GM12878 (cell line): Measurements from ENCODE around the gene FAM193A. TPM values are rescaled to one million over a fixed set of nuclear protein-coding genes. Genes with fewer than 3 reads are reported as not detected.
A peak's percentile ranks its signal among the peaks of the same experiment; 100 is the strongest.

Experiments used
- ATF3 ChIP-seq: IDR thresholded peaks from 2 replicates; pipeline ENCODE4 v1.6.1; 2011; ENCODE audit warnings: low read depth, mild to moderate bottlenecking, low read length, moderate library complexity, borderline replicate concordance; ENCODE audit errors: extremely low read depth
- BCL11A ChIP-seq: IDR thresholded peaks from 2 replicates; pipeline ENCODE4 v1.6.1; 2011; ENCODE audit warnings: low read depth, low read length
- CHD4 ChIP-seq: fragments of 200-600 bp; sonication (generic); IDR thresholded peaks from 2 replicates; pipeline ENCODE4 v1.6.1; 2016; ENCODE audit warnings: mild to moderate bottlenecking
- EED ChIP-seq: sonication (generic); IDR thresholded peaks from 2 replicates; pipeline ENCODE4 v1.6.1; 2016; ENCODE audit warnings: antibody characterized with exemption, low read depth
- ESRRA ChIP-seq: IDR thresholded peaks from 2 replicates; pipeline ENCODE4 v1.6.1; 2012; ENCODE audit warnings: mild to moderate bottlenecking, low read length, improper control_type of control experiment
- FOS ChIP-seq: IDR thresholded peaks from 3 replicates; pipeline ENCODE4 v1.6.1; 2011; ENCODE audit warnings: borderline replicate concordance; ENCODE audit not compliant: insufficient read length; ENCODE audit errors: extremely low read depth
- FOXM1 ChIP-seq: IDR thresholded peaks from 2 replicates; pipeline ENCODE4 v1.6.1; 2012; ENCODE audit warnings: low read depth, mild to moderate bottlenecking, inconsistent platforms, low read length, moderate library complexity
- HCFC1 ChIP-seq: fragments of 150-350 bp; IDR thresholded peaks from 2 replicates; pipeline ENCODE4 v1.6.1; 2014; ENCODE audit warnings: low read length
- HDAC2 ChIP-seq: fragments of 200-600 bp; sonication (generic); IDR thresholded peaks from 2 replicates; pipeline ENCODE4 v1.6.1; 2017
- HDAC6 ChIP-seq: fragments of 200-600 bp; sonication (generic); IDR thresholded peaks from one replicate; pipeline ENCODE4 v1.8.0; 2017; ENCODE audit warnings: antibody characterized with exemption; ENCODE audit not compliant: unreplicated experiment
- LARP7 ChIP-seq: fragments of 450-650 bp; IDR thresholded peaks from 2 replicates; pipeline ENCODE4 v1.6.1; 2017; ENCODE audit warnings: mild to moderate bottlenecking
- NFIC ChIP-seq: IDR thresholded peaks from 2 replicates; pipeline ENCODE4 v1.6.1; 2012; ENCODE audit warnings: low read depth, mild to moderate bottlenecking, inconsistent platforms, low read length, moderate library complexity
- NFXL1 ChIP-seq: fragments of 450-650 bp; IDR thresholded peaks from 2 replicates; pipeline ENCODE4 v1.6.1; 2017; ENCODE audit warnings: antibody characterized with exemption, mild to moderate bottlenecking, borderline replicate concordance
- SIX5 ChIP-seq: IDR thresholded peaks from 2 replicates; pipeline ENCODE4 v1.6.1; 2011; ENCODE audit warnings: mild to moderate bottlenecking, low read depth, low read length, moderate library complexity; ENCODE audit not compliant: severe bottlenecking
- SMAD1 ChIP-seq: fragments of 450-650 bp; IDR thresholded peaks from 2 replicates; pipeline ENCODE4 v1.6.1; 2018; ENCODE audit warnings: mild to moderate bottlenecking, low read depth; ENCODE audit not compliant: partially characterized antibody
- SUPT20H ChIP-seq: IDR thresholded peaks from 2 replicates; pipeline ENCODE4 v1.6.1; 2011; ENCODE audit warnings: low read depth, mild to moderate bottlenecking, low read length, moderate library complexity, borderline replicate concordance; ENCODE audit not compliant: control insufficient read depth
- ZNF384 ChIP-seq: IDR thresholded peaks from 2 replicates; pipeline ENCODE4 v1.6.1; 2012; ENCODE audit warnings: low read depth, mild to moderate bottlenecking, low read length, improper control_type of control experiment, borderline replicate concordance
- polyA plus RNA-seq, 11 experiments: library from polyadenylated mRNA; depleted of rRNA in 4 of 11; unstranded in 6 of 11; stranded (reverse) in 5 of 11; fragments of >200 nt; fragmentation: Nextera tagmentation in 4 of 11; fragmentation: Illumina TruSeq in 1 of 11; extraction: Ambion mirVana in 4 of 11; extraction: Trizol in 1 of 11; gene quantifications; 1 replicate in 1 of 11; 2 replicates in 10 of 11; pipeline versions ENCODE4 v1.2.1 to v1.2.3, GENCODE V29; 2011 to 2016; ENCODE audit warnings: inconsistent platforms in 2 of 11, missing spikeins in 2 of 11, low read depth in 1 of 11
- total RNA-seq, 4 experiments: library from RNA; depleted of rRNA in 3 of 4; stranded (reverse); fragments of >200 nt in 3 of 4; fragmentation: Illumina TruSeq in 1 of 4; extraction: Trizol in 1 of 4; gene quantifications; 2 replicates each; pipeline versions ENCODE4 v1.2.1 to v1.2.3, GENCODE V29; 2013 to 2021
- TF ChIP-seq, protein P1 (sequence below): fragments of 450-650 bp; IDR thresholded peaks from 2 replicates; pipeline ENCODE4 v1.6.1; 2017; ENCODE audit warnings: mild to moderate bottlenecking, moderate library complexity
- TF ChIP-seq, protein P2 (sequence below): IDR thresholded peaks from 2 replicates; pipeline ENCODE4 v1.6.1; 2011; ENCODE audit warnings: mild to moderate bottlenecking, low read depth, low read length, moderate library complexity; ENCODE audit not compliant: insufficient replicate concordance
- TF ChIP-seq, protein P3 (sequence below): fragments of 450-650 bp; IDR thresholded peaks from 2 replicates; pipeline ENCODE4 v1.6.1; 2016; ENCODE audit warnings: mild to moderate bottlenecking

FAM193A gene
- total and polyA plus RNA-seq, 10 of the 15 experiments (the other 5 are each of a cell fraction or from before 2014, with no cell fraction given) = 0.52 to 23.3 (median 7.4) TPM

- TF ChIP-seq EED (no peak), NFXL1 (no peak), HCFC1 (peak; percentile 30; the same call in 1 of the 2 replicates), ZNF384 (no peak), ATF3 (no peak), LARP7 (peak; percentile 100), SMAD1 (no peak), NFIC (no peak), HDAC6 (no peak), BCL11A (no peak), FOXM1 (no peak), HDAC2 (no peak), FOS (no peak), ESRRA (no peak), CHD4 (no peak), SIX5 (no peak), SUPT20H (no peak)
- TF ChIP-seq, protein P1, sequence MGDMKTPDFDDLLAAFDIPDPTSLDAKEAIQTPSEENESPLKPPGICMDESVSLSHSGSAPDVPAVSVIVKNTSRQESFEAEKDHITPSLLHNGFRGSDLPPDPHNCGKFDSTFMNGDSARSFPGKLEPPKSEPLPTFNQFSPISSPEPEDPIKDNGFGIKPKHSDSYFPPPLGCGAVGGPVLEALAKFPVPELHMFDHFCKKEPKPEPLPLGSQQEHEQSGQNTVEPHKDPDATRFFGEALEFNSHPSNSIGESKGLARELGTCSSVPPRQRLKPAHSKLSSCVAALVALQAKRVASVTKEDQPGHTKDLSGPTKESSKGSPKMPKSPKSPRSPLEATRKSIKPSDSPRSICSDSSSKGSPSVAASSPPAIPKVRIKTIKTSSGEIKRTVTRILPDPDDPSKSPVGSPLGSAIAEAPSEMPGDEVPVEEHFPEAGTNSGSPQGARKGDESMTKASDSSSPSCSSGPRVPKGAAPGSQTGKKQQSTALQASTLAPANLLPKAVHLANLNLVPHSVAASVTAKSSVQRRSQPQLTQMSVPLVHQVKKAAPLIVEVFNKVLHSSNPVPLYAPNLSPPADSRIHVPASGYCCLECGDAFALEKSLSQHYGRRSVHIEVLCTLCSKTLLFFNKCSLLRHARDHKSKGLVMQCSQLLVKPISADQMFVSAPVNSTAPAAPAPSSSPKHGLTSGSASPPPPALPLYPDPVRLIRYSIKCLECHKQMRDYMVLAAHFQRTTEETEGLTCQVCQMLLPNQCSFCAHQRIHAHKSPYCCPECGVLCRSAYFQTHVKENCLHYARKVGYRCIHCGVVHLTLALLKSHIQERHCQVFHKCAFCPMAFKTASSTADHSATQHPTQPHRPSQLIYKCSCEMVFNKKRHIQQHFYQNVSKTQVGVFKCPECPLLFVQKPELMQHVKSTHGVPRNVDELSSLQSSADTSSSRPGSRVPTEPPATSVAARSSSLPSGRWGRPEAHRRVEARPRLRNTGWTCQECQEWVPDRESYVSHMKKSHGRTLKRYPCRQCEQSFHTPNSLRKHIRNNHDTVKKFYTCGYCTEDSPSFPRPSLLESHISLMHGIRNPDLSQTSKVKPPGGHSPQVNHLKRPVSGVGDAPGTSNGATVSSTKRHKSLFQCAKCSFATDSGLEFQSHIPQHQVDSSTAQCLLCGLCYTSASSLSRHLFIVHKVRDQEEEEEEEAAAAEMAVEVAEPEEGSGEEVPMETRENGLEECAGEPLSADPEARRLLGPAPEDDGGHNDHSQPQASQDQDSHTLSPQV = 0 out of 2 replicates have a peak, but pooled peaks have one; percentile 50
- TF ChIP-seq, protein P2, sequence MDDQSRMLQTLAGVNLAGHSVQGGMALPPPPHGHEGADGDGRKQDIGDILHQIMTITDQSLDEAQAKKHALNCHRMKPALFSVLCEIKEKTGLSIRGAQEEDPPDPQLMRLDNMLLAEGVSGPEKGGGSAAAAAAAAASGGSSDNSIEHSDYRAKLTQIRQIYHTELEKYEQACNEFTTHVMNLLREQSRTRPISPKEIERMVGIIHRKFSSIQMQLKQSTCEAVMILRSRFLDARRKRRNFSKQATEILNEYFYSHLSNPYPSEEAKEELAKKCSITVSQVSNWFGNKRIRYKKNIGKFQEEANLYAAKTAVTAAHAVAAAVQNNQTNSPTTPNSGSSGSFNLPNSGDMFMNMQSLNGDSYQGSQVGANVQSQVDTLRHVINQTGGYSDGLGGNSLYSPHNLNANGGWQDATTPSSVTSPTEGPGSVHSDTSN = no peak
- TF ChIP-seq, protein P3, sequence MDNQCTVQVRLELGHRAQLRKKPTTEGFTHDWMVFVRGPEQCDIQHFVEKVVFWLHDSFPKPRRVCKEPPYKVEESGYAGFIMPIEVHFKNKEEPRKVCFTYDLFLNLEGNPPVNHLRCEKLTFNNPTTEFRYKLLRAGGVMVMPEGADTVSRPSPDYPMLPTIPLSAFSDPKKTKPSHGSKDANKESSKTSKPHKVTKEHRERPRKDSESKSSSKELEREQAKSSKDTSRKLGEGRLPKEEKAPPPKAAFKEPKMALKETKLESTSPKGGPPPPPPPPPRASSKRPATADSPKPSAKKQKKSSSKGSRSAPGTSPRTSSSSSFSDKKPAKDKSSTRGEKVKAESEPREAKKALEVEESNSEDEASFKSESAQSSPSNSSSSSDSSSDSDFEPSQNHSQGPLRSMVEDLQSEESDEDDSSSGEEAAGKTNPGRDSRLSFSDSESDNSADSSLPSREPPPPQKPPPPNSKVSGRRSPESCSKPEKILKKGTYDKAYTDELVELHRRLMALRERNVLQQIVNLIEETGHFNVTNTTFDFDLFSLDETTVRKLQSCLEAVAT = no peak
Measured at GRCh38 chr4:2755821-2756690, 219.6 kb downstream of the FAM193A start, which contains the start of gene TNIP2 (continued).
